SK-N-SH (cell line): ENCODE measurements around the gene PRRT2. TPM values are rescaled to one million over a fixed set of nuclear protein-coding genes. Genes with fewer than 3 reads are reported as not detected.

Experiments used
- CTCF ChIA-PET: fragments of 300-600, 350-600 bp; formaldehyde crosslinking; extraction: SDS; loops from one replicate; lab custom pipeline; 2021; lab: Yijun Ruan, JAX
- POLR2A ChIA-PET: fragments of 350-600 bp; sonication (Branson Sonifier 250); formaldehyde crosslinking; extraction: SDS; loops from one replicate; lab custom pipeline; 2020; ENCODE audit warnings: antibody characterized with exemption, inconsistent platforms; lab: Yijun Ruan, JAX
- DNase-seq: peaks from one replicate; pipeline ENCODE4 v3.0.0; 2012
- H2AFZ ChIP-seq: fragments of 200-600 bp; sonication (generic); 2 replicates; pipeline ENCODE4 v1.8.1; 2016; ENCODE audit warnings: antibody characterized with exemption, mild to moderate bottlenecking, low read depth
- H3F3A ChIP-seq: fragments of 200-600 bp; sonication (generic); replicated peaks from 2 replicates; pipeline ENCODE3; 2016; ENCODE audit warnings: antibody characterized with exemption, mild to moderate bottlenecking; ENCODE audit not compliant: insufficient read depth
- H3K27ac ChIP-seq, 2 experiments: fragments of 200-500 bp in 1 of 2; fragments of 200-600 bp in 1 of 2; sonication (Bioruptor generic) in 1 of 2; sonication (generic), shearing (Covaris generic) in 1 of 2; 2 replicates each; pipeline versions ENCODE4 v1.5.1 to v1.6.1; 2014 to 2016; ENCODE audit warnings: low read depth in 2 of 2, inconsistent platforms in 1 of 2, low read length in 1 of 2, mild to moderate bottlenecking in 1 of 2, mixed read lengths in 1 of 2
- H3K27me3 ChIP-seq: fragments of 200-600 bp; sonication (generic), shearing (Covaris generic); 2 replicates; pipeline ENCODE4 v1.6.1; 2016; ENCODE audit warnings: mixed run types; ENCODE audit not compliant: insufficient read depth
- H3K36me3 ChIP-seq, 2 experiments: fragments of 200-500 bp in 1 of 2; fragments of 200-600 bp in 1 of 2; sonication (Bioruptor generic) in 1 of 2; sonication (generic) in 1 of 2; replicated peaks in 1 of 2; 2 replicates each; pipeline versions ENCODE3 to v1.5.1; 2014 to 2016; ENCODE audit warnings: low read length in 1 of 2, mild to moderate bottlenecking in 1 of 2; ENCODE audit not compliant: insufficient read depth in 2 of 2, control insufficient read depth in 1 of 2
- H3K4me1 ChIP-seq, 2 experiments: fragments of 200-500 bp in 1 of 2; fragments of 200-600 bp in 1 of 2; sonication (Bioruptor generic) in 1 of 2; sonication (generic), shearing (Covaris generic) in 1 of 2; 2 replicates each; pipeline versions ENCODE4 v1.5.1 to v1.6.1; 2014 to 2016; ENCODE audit warnings: low read depth in 1 of 2, low read length in 1 of 2, mixed run types in 1 of 2; ENCODE audit not compliant: insufficient read depth in 2 of 2, control insufficient read depth in 1 of 2
- H3K4me2 ChIP-seq: fragments of 200-600 bp; sonication (generic), shearing (Covaris generic); 2 replicates; pipeline ENCODE4 v1.6.1; 2017; ENCODE audit warnings: mixed run types
- H3K4me3 ChIP-seq, 2 experiments: fragments of 200-500 bp in 1 of 2; fragments of 200-600 bp in 1 of 2; sonication (Bioruptor generic) in 1 of 2; sonication (generic), shearing (Covaris generic) in 1 of 2; 2 replicates each; pipeline versions ENCODE4 v1.5.1 to v1.8.1; 2014 to 2016; ENCODE audit warnings: low read depth in 2 of 2, inconsistent platforms in 1 of 2, low read length in 1 of 2, mild to moderate bottlenecking in 1 of 2, mixed read lengths in 1 of 2, moderate library complexity in 1 of 2
- H3K79me2 ChIP-seq: fragments of 200-600 bp; sonication (generic); 2 replicates; pipeline ENCODE4 v1.8.1; 2017; ENCODE audit warnings: mild to moderate bottlenecking; ENCODE audit not compliant: insufficient read depth
- H3K9ac ChIP-seq: fragments of 200-600 bp; sonication (generic); 2 replicates; pipeline ENCODE4 v1.6.1; 2017; ENCODE audit warnings: mixed run types
- H3K9me2 ChIP-seq: fragments of 200-600 bp; sonication (generic); 2 replicates; pipeline ENCODE4 v1.6.1; 2017; ENCODE audit warnings: mixed run types
- H3K9me3 ChIP-seq: fragments of 200-600 bp; sonication (generic); 2 replicates; pipeline ENCODE4 v1.6.1; 2017; ENCODE audit warnings: mixed run types, mild to moderate bottlenecking, moderate library complexity
- H4K20me1 ChIP-seq: fragments of 200-600 bp; sonication (generic); 2 replicates; pipeline ENCODE4 v1.6.1; 2017; ENCODE audit warnings: mild to moderate bottlenecking, mixed run types; ENCODE audit not compliant: insufficient read depth
- CHD2 ChIP-seq: fragments of 150-350 bp; IDR thresholded peaks from 2 replicates; pipeline ENCODE4 v1.6.1; 2018; ENCODE audit warnings: low read length; ENCODE audit not compliant: partially characterized antibody
- ELF1 ChIP-seq: IDR thresholded peaks from 2 replicates; pipeline ENCODE4 v1.4.0; 2012
- EP300 ChIP-seq, 2 experiments: IDR thresholded peaks; 2 replicates each; pipeline versions ENCODE4 v1.4.0 to v1.6.1; 2012; ENCODE audit warnings: borderline replicate concordance in 1 of 2, low read depth in 1 of 2, low read length in 1 of 2
- FOSL2 ChIP-seq: IDR thresholded peaks from 2 replicates; pipeline ENCODE4 v1.4.0; 2012; ENCODE audit warnings: low read depth, mild to moderate bottlenecking, moderate library complexity, borderline replicate concordance
- FOXM1 ChIP-seq: IDR thresholded peaks from 2 replicates; pipeline ENCODE4 v1.4.0; 2012; ENCODE audit warnings: low read depth, mild to moderate bottlenecking
- GABPA ChIP-seq: IDR thresholded peaks from 2 replicates; pipeline ENCODE4 v1.4.0; 2012; ENCODE audit warnings: low read depth, mild to moderate bottlenecking
- JUND ChIP-seq: IDR thresholded peaks from 2 replicates; pipeline ENCODE4 v1.4.0; 2012
- MAX ChIP-seq: IDR thresholded peaks from 2 replicates; pipeline ENCODE4 v1.4.0; 2012; ENCODE audit warnings: low read depth
- MXI1 ChIP-seq: IDR thresholded peaks from 2 replicates; pipeline ENCODE4 v1.6.1; 2012; ENCODE audit warnings: mild to moderate bottlenecking, low read depth, low read length, improper control_type of control experiment
- REST ChIP-seq: IDR thresholded peaks from 2 replicates; pipeline ENCODE4 v1.6.1; 2012; ENCODE audit warnings: mild to moderate bottlenecking, low read depth, low read length, moderate library complexity
- USF1 ChIP-seq: IDR thresholded peaks from 2 replicates; pipeline ENCODE4 v1.4.0; 2012; ENCODE audit warnings: low read depth, borderline replicate concordance
- USF2 ChIP-seq: fragments of 150-350 bp; IDR thresholded peaks from 2 replicates; pipeline ENCODE4 v1.6.1; 2017; ENCODE audit warnings: antibody characterized with exemption, low read length, low read depth, borderline replicate concordance
- YY1 ChIP-seq: IDR thresholded peaks from 2 replicates; pipeline ENCODE4 v1.4.0; 2012; ENCODE audit warnings: low read depth, mild to moderate bottlenecking
- ZBTB33 ChIP-seq: IDR thresholded peaks from 2 replicates; pipeline ENCODE4 v1.4.0; 2012; ENCODE audit warnings: low read depth, borderline replicate concordance
- WGBS: methylation state at CpG from one replicate; pipeline ENCODE4 v1.1.6; 2017; ENCODE audit warnings: low lambda C conversion rate; 5-methylcytosine and 5-hydroxymethylcytosine counted together
- polyA plus RNA-seq, 3 experiments: library from polyadenylated mRNA; depleted of rRNA; stranded (reverse); fragments of >200 nt; gene quantifications; 2 replicates each; pipeline ENCODE4 v1.2.3, GENCODE V29; 2012

PRRT2 gene
- polyA plus RNA-seq, 1 of the 3 experiments (the other 2 are of a cell fraction), result 28.1 TPM

GRCh38 chr16:29814592-29814991, 2.6 kb downstream of the PRRT2 start:
- Histone ChIP-seq H3K9me3 (no peaks in the 10 kb centered on the region), H3K4me2 (peak overlapping the region; percentile 97), H3K9me2 (no peaks in the 10 kb centered on the region), H3K27me3 (no peaks in the 10 kb centered on the region), H3K79me2 (peaks cover 75% of the 10 kb centered on the region), H3K4me1 (peaks cover 38 to 60% of the 10 kb centered on the region in 2 experiments), H3K9ac (peak overlapping the region; percentile 72; the same call in 1 of the 2 replicates), H4K20me1 (peaks cover 5% of the 10 kb centered on the region), H3K27ac (peak overlapping the region in 1 of 2 experiments; percentile 94; a peak in 2 of 4 replicates), H3K36me3 (peaks cover 8 to 15% of the 10 kb centered on the region in 2 experiments), H2AFZ (no peak overlapping the region), H3F3A (peaks cover 41% of the 10 kb centered on the region), H3K4me3 (peak overlapping the region; percentile 72 to 77; a peak in 2 of 4 replicates)
- CTCF ChIA-PET, result interaction anchor here (0.7 to 3.1 kb wide), 2 partner anchors 27 to 34 kb away, joined by 3 to 14 read pairs; no protein-coding TSS in a partner anchor
- TF ChIP-seq EP300 (IDR thresholded peaks at IDR 0.05; ENCODE audit: borderline replicate concordance in 1 of 2, low read depth in 1 of 2, low read length in 1 of 2) (no peak), FOSL2 (no peak), GABPA (no peak), ELF1 (no peak), CHD2 (no peak), JUND (no peak), YY1 (no peak), USF2 (no peak), ZBTB33 (no peak), REST (no peak), USF1 (no peak), MAX (no peak), MXI1 (no peak), FOXM1 (no peak)
- DNase-seq, result no peak
- WGBS, result 93% methylated on average over 5 of the region's 5 CpGs
- POLR2A ChIA-PET, result no interaction called here
